ENCODE results near the gene MYO5B. TPM values are rescaled to one million over a fixed set of nuclear protein-coding genes. Genes with fewer than 3 reads are reported as not detected.

Gene MYO5B
- total RNA-seq, 4 donors from 2014 or later: 58.2 to 102 (median 89.9) TPM

GRCh38 chr18:50072146-50072545 lies 122.8 kb downstream of the MYO5B start:
- intact Hi-C loops (cut with DNase I): no loop called here
- TF ChIP-seq POLR2A (IDR thresholded peaks at IDR 0.05) (no peak), CTCF (IDR thresholded peaks at IDR 0.05) (no peak)
- Histone ChIP-seq H3K36me3 (no peaks in the 10 kb centered on the region), H3K27me3 (no peaks in the 10 kb centered on the region), H3K4me3 (replicated peaks in 1 of 3) (no peak overlapping the region), H3K4me1 (peaks cover 3 to 7% of the 10 kb centered on the region in 2 donors), H3K9me3 (no peaks in the 10 kb centered on the region), H3K27ac (no peak overlapping the region)
- DNase-seq: no peak
- 81 to 83% methylated on average over 2 of the region's 2 CpGs for WGBS, 2 donors

DNA sequence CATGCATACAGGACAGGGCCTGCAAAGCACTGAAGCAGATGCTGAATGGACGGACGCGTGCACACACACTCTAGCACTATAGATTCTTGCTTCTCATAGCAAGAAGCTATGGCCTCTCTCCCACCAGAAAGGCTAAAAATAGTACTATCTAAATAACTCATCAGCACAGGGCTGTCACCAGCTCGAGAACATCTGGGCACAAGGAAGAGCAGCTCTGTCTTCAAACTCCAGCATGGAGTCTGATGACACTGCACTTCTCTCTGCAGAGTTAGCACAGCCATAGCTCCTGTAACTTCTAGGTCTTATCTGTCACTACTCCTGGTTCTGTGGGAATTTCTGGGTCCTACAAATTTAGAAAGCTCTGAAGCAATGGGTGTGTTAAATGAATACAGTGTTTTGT lies 123.5 kb downstream of the MYO5B start:
- 80 to 86% methylated on average over 4 of the region's 4 CpGs for WGBS, 2 donors
- H3K9me3 ChIP-seq: no peaks in the 10 kb centered on the region
- H3K4me1 ChIP-seq: peaks cover 3 to 7% of the 10 kb centered on the region in 2 donors
- H3K27me3 ChIP-seq: no peaks in the 10 kb centered on the region
- H3K27ac ChIP-seq: no peak overlapping the region
- intact Hi-C loops (cut with DNase I): no loop called here
- DNase-seq: no peak
- TF ChIP-seq CTCF (IDR thresholded peaks at IDR 0.05): no peak
- no peak for TF ChIP-seq POLR2A (IDR thresholded peaks at IDR 0.05)
- H3K4me3 ChIP-seq (replicated peaks in 1 of 3): no peak overlapping the region
- H3K36me3 ChIP-seq: no peaks in the 10 kb centered on the region

- intact Hi-C loops (cut with DNase I): no loop called here
- WGBS, 2 donors: 90 to 92% methylated on average over 3 of the region's 3 CpGs
- Histone ChIP-seq H3K27ac (no peak overlapping the region), H3K36me3 (no peaks in the 10 kb centered on the region), H3K27me3 (no peaks in the 10 kb centered on the region), H3K4me3 (replicated peaks in 1 of 3) (no peak overlapping the region), H3K9me3 (no peaks in the 10 kb centered on the region), H3K4me1 (peaks cover 12 to 15% of the 10 kb centered on the region in 2 donors)
- TF ChIP-seq CTCF (IDR thresholded peaks at IDR 0.05) (no peak), POLR2A (IDR thresholded peaks at IDR 0.05) (no peak)
- DNase-seq: no peak
Observed at GRCh38 chr18:50069422-50069821, 125.5 kb downstream of the MYO5B start.

GRCh38 chr18:50065527-50065926 lies 129.4 kb downstream of the MYO5B start:
- H3K4me1 ChIP-seq: peaks cover 33 to 41% of the 10 kb centered on the region in 2 donors
- no peaks in the 10 kb centered on the region for H3K27me3 ChIP-seq
- no peak overlapping the region for H3K4me3 ChIP-seq (replicated peaks in 1 of 3)
- TF ChIP-seq POLR2A (IDR thresholded peaks at IDR 0.05) (no peak), CTCF (IDR thresholded peaks at IDR 0.05) (no peak)
- H3K36me3 ChIP-seq: no peaks in the 10 kb centered on the region
- intact Hi-C loops (cut with DNase I): no loop called here
- peak overlapping the region in 1 of 3 donors; percentile 1 for H3K27ac ChIP-seq
- no peak for DNase-seq
- 88 to 97% methylated on average over 4 of the region's 4 CpGs for WGBS, 2 donors
- H3K9me3 ChIP-seq: no peaks in the 10 kb centered on the region

DNA sequence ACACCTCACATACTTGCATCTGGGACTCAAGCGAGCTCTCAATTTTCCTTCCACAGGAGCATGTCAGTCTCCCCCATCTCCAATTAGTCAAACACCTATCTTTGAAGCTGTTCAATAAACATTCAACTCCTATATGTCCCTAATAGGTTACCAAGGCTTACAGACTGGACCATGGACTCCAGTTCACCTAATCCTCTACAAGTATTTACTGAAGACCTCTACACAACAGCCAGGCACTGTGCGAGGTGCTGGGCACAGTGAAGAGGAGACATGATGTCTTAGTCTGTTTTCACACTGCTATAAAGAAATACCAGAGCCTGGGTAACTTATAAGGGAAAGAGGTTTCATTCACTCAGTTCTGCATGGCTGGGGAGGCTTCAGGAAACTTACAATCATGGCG lies 129.9 kb downstream of the MYO5B start:
- 58 to 89% methylated on average over 3 of the region's 3 CpGs for WGBS, 2 donors
- DNase-seq: no peak
- TF ChIP-seq POLR2A (IDR thresholded peaks at IDR 0.05) (no peak), CTCF (IDR thresholded peaks at IDR 0.05) (no peak)
- Histone ChIP-seq H3K27me3 (no peaks in the 10 kb centered on the region), H3K36me3 (no peaks in the 10 kb centered on the region), H3K9me3 (no peaks in the 10 kb centered on the region), H3K4me3 (replicated peaks in 1 of 3) (no peak overlapping the region), H3K4me1 (peaks cover 33 to 41% of the 10 kb centered on the region in 2 donors), H3K27ac (peak overlapping the region in 1 of 3 donors; percentile 1)
- intact Hi-C loops (cut with DNase I): no loop called here

Measured in thyroid gland (tissue), 4 donors.